ENCODE measurements around the gene PRR20C.
"Not testable (repeated sequence)": the region's sequence is repeated elsewhere in the genome, so short reads cannot be mapped to it uniquely, and the experiment has no call there.

Gene PRR20C

GRCh38 chr13:57153761-57154160 is at the start of gene PRR20C:
Gene PRR20C (plus strand): TSS chr13:57154061. CDS start chr13:57154448, 387 bp downstream.
- not testable (repeated sequence) for DNase-seq (ENCODE audit: low spot score)

DNA sequence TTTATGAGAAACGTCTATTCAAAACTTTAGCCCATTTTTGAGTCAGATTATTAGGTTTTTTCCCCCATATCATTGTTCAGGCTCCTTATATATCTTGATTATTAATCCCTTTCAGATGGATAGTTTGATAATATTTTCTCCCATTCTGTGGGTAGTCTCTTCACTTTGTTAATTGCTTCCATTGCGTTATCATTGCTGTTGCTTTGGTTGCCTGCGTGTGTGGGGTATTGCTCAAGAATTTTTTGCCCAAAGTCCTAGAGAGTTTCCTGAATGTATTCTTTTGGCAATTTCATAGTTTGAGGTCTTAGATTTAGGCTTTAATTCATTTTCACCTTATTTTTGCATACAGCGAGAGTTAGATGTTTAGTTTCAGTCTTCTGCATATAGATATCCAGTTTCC is 38.9 kb upstream of the PRR20C start:
- DNase-seq (ENCODE audit: low spot score): no peak

GRCh38 chr13:57123681-57124080 is 30.2 kb upstream of the PRR20C start:
- no peak for DNase-seq (ENCODE audit: low spot score)

GRCh38 chr13:57128909-57129308 is 25.0 kb upstream of the PRR20C start:
- DNase-seq (ENCODE audit: low spot score): no peak

DNA sequence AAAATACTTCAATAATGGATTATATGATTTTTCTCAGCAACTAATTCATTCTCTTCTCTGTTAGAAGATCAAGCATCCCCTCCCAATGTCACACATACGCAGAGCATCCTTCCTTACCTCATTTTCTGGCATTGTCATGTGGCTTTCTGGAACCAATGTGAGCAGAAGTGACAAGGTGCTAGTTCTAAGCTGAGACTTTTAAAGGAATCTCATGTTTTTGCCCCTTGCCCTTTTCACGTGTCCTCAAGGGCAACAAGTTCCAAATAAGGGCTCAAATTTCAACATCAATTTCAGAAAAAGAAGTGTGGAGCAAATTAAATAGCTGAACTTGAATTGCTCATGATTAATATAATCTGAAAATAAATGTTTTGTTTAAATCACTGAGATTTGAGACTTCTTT is 17.8 kb upstream of the PRR20C start:
- no peak for DNase-seq (ENCODE audit: low spot score)

- DNase-seq (ENCODE audit: low spot score): no peak
Measured at GRCh38 chr13:57137585-57137984, 16.3 kb upstream of the PRR20C start.

GRCh38 chr13:57138988-57139387 is 14.9 kb upstream of the PRR20C start:
- DNase-seq (ENCODE audit: low spot score): no peak

DNA sequence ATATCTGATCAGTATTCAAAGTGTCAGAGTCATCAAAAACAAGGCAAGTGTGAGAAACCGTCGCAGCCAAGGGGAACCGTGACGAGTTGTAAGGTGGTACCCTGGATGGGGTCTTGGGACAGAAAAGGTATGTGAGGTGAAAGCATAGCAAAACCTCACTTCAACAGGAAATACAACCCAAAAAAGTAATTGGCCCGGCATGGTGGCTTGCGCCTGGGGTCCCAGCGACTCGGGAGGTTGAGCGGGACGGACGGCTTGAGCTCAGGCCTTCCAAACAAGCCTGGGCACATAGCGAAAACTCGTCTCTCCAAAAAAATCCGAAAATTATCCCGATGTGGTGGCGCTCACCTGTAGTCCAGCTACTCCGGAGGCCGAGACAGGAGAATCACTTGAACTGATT is 14.1 kb upstream of the PRR20C start:
- DNase-seq (ENCODE audit: low spot score): not testable (repeated sequence)

DNA sequence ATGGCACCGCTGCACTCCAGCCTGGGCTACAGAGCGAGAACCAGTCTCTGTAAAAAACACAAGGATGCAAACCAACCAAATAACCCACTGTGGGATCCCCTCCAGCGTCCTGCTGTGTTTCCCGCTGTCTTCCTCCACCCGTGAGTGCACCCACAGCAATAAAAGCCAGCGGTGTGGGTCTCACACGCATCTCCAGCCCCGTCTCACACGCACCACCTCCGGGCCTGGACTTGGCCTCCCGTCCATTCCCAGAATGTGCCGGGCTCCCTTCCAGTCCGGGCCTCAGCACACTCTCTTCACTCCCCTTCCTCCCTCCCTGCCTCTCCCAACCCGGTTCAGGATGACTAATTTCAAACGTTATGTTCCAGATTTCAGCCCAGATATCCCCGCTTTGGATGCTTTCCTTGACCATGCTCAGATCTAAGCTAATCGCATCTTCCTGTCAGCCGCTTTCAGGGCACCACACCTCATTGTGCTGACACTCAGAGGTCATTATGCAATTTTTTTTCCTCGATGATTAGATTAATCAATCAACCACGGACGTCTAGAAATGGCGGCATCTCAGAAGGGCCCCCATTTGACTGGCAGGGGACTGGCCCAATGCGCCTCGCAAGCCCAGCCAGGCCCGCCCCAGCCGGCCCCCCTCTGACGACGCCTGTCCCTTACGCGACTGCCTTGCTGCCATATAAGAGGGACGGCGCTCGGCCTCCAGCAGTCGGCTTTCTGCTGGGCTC is 13.5 kb upstream of the PRR20C start, which contains the start of gene PRR20A:
Gene PRR20A, plus strand, starts transcription at position 684 of the 734 bp plus-strand sequence. CDS start 387 bp downstream, outside the sequence.
- DNase-seq (ENCODE audit: low spot score): not testable (repeated sequence)

DNA sequence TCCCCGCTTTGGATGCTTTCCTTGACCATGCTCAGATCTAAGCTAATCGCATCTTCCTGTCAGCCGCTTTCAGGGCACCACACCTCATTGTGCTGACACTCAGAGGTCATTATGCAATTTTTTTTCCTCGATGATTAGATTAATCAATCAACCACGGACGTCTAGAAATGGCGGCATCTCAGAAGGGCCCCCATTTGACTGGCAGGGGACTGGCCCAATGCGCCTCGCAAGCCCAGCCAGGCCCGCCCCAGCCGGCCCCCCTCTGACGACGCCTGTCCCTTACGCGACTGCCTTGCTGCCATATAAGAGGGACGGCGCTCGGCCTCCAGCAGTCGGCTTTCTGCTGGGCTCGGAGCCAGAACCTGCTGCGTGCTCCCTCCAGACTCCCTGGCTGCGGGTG is 6.7 kb upstream of the PRR20C start, which contains the start of gene PRR20B:
Gene PRR20B, plus strand, starts transcription at position 301 of the 400 bp plus-strand sequence. CDS start 387 bp downstream, outside the sequence.
- not testable (repeated sequence) for DNase-seq (ENCODE audit: low spot score)

GRCh38 chr13:57148106-57148505 is 5.8 kb upstream of the PRR20C start:
- DNase-seq (ENCODE audit: low spot score): not testable (repeated sequence)

DNA sequence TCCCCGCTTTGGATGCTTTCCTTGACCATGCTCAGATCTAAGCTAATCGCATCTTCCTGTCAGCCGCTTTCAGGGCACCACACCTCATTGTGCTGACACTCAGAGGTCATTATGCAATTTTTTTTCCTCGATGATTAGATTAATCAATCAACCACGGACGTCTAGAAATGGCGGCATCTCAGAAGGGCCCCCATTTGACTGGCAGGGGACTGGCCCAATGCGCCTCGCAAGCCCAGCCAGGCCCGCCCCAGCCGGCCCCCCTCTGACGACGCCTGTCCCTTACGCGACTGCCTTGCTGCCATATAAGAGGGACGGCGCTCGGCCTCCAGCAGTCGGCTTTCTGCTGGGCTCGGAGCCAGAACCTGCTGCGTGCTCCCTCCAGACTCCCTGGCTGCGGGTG is 6.5 kb downstream of the PRR20C start, which contains the start of gene PRR20D:
Gene PRR20D, plus strand, starts transcription at position 301 of the 400 bp plus-strand sequence. CDS start 387 bp downstream, outside the sequence.
- not testable (repeated sequence) for DNase-seq (ENCODE audit: low spot score)

GRCh38 chr13:57166897-57167296 is 13.0 kb downstream of the PRR20C start, which contains the start of gene PRR20E:
Gene PRR20E (plus strand): TSS chr13:57167197. CDS start chr13:57167584, 387 bp downstream.
- DNase-seq (ENCODE audit: low spot score): not testable (repeated sequence)

DNA sequence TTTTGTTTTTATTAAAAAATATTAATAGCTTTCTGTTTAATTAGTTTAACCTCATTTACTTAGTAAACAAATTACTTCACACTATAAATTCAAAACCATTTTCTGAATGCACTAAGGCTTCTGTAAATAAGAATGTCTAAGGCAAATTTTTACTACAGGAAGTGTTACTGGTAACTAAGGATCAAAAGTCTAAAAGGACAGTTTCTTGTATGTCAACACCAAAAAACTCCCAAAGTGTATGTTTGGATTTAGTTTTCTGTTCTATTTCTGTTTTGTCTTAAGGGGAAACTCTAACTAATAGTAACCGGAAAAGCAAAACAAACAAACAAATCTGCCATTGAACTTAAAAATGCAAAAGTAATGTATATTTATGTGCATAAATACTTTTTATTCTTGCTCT is 37.8 kb downstream of the PRR20C start:
- no peak for DNase-seq (ENCODE audit: low spot score)
